22Rv1 (cell line): Measurements from ENCODE around the gene NXNL2.

Experiments used
- ZFX ChIP-seq: fragments of 450-650 bp; IDR thresholded peaks from 2 replicates; pipeline ENCODE4 v1.6.1; 2017; ENCODE audit warnings: antibody characterized with exemption, borderline replicate concordance
- TF ChIP-seq, protein P1 (sequence below): fragments of 450-650 bp; IDR thresholded peaks from 2 replicates; pipeline ENCODE4 v1.5.1; 2017; ENCODE audit warnings: mild to moderate bottlenecking

DNA sequence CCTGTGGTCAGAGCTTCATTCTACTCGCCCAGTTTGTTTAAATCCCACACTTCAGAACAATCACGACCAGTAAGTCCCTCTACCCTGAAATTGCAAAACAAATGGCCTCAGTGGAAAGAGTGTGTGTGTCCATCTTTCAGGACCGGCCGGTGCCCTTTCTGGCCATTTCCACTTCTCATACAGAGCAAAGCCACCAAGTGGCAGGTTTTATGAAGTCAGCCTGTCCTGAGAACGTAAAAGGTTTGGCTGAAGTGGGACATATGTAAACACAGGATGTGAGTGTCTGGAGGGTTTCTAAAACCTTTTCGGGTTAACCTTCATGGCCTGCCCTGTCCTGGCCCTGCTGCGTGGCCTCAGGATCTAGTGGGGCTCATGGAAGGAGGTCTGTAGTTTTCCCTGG is 24.7 kb downstream of the NXNL2 start:
- TF ChIP-seq, protein P1, sequence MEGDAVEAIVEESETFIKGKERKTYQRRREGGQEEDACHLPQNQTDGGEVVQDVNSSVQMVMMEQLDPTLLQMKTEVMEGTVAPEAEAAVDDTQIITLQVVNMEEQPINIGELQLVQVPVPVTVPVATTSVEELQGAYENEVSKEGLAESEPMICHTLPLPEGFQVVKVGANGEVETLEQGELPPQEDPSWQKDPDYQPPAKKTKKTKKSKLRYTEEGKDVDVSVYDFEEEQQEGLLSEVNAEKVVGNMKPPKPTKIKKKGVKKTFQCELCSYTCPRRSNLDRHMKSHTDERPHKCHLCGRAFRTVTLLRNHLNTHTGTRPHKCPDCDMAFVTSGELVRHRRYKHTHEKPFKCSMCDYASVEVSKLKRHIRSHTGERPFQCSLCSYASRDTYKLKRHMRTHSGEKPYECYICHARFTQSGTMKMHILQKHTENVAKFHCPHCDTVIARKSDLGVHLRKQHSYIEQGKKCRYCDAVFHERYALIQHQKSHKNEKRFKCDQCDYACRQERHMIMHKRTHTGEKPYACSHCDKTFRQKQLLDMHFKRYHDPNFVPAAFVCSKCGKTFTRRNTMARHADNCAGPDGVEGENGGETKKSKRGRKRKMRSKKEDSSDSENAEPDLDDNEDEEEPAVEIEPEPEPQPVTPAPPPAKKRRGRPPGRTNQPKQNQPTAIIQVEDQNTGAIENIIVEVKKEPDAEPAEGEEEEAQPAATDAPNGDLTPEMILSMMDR = no peak
- no peak for TF ChIP-seq ZFX
